GM10847 (cell line): ENCODE data around the gene ATP8A2.

Experiments
- POLR2A ChIP-seq: IDR thresholded peaks from 2 replicates; pipeline ENCODE4 v1.6.1; 2011; ENCODE audit not compliant: insufficient read length; ENCODE audit errors: extremely low read depth

Gene ATP8A2

DNA sequence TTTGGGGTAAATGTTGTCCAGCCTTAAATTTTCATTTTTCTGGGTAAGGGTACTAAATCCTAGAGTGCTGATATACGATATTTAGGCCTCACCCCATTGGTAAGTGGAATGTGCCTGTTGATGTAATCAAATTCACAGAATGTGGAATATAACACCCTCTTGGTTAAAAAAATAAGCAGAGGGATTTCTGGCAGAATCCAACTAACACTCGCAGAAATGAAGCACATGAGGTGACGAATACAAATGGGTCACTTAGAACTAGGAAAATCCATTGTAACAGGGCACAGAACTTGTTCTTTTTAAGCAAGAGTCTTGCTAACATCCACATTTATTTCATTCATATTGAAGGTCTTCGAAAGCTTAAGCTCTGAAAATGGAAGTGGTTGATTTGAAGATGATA lies 359.8 kb downstream of the ATP8A2 start:
- no peak for TF ChIP-seq POLR2A

DNA sequence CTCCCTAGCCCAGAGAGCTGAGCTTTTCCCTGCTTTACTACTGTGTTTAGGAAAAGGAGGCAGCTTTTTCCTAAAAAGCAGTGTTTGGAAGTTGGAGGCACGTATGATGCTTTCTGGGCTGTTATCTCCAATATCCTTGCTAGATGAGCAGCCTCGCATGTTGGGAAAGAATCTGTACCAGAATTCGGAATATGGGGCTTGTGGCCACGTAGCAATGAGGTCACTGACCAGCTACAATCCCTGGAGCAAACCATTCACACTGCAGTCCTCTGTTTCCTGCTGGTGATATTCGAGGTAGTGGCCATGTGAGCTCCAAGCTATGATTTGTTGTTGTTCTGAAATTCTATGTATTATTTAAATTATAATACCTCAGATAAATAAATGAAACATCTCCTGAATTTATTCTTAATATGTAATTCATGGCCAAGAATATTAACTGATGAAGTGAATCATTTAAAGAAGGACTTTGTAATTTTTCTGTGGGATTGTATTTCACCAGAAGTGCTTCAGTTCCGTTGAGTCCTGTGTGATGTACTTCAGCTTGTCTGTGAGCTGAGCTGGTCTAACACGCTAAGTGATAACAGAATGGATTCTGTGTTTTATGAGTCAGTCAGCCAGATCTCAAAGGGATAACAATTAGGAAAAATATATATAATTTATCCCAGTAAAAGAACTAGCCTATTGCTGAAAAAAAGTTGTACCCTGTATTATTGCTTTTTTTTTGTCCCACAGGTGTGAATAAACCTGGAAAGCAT lies 360.5 kb downstream of the ATP8A2 start:
- no peak for TF ChIP-seq POLR2A

DNA sequence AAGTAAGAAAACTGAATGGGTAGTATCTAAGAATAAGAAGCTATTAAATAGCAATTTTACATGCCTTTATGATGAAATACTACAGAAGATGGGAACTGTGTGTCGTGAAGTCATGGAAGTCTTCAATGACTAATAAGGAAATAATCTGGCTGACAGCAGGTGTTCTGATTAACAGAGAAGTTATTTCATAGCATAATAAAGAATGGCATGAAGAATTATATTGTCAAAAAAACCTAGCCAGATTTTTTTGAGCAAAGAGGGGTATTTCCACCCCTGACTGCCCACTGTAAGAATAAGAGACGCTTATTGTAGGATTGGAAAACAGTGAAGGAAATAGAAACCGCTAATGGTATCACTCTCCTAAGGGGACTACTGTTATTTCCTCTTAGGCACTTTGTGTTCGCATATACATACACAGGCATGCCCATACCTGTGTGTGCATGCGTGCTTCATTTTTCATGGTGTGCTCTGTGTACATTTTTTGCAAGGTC lies 361.3 kb downstream of the ATP8A2 start:
- TF ChIP-seq POLR2A: no peak

DNA sequence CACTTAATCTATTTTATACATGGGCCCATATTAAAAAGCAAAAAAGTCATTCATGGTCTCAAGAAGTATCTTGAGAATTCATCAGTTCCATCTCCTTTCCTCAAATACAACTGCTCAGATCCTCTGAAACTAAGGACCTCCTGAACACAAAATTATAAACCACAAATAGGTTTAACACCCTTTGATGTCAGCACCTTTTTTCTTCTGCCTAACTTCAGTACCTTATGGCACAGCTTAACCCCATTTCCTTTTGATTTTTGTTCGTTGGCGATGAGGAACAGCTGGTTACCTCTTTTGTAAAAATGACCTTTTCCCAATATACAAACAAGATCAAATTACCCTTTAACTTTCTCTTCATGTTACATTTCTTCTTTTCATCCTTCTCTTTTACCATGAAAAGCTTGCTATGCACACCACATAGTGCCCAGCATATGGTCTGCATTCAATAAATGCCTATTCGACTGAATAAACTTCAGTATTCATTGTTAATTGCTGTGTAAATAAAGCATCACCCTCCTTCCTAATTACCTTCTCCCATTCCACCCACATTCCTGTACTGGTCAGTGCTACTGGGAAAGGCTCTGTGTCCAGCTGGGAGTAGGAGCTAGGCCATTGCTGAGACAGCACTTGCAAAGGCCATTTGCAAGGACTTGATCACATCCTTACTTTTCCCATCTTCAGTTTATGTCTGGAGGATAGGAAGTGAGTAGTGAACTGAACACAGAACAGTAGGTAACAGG lies 362.1 kb downstream of the ATP8A2 start:
- no peak for TF ChIP-seq POLR2A

DNA sequence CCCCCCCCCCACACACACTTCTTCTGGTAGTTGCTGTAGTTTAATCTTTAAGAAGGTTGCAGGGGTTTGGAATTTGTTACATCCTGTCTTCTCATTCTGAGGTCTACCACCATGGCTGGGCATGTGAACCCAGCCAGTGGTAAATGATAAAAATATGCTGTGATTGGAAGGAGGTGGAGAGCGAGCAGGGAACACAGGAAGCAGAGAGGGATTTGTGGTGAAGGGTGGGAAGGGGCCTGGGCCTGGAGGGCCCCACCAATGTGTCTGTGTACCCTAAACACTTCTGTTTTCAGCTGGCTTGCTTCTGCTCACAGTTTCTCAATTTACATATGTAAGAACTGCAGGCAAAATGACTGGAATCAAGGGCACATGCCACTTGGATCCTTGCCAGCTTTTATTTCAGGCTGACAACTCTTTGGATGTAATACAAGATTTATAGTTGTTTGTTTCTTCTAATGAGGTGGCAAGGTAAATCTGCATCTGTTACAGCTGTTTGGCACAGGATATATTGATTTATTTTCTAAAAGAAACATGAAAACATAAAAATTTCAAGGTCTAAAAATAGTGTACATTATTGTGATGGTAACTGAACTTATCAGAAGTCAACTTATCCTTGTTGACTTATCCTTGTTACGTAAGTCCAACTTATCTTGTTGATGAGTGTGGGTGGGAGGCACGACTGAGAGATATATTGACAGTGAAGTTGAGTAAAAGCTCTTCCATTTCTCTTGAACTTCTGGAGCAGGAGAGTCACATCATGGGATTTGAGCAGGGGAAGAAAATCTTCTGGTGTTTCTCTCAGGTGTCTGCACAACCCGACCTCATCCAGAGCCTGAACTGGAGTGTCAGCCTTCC lies 366.8 kb downstream of the ATP8A2 start:
- no peak for TF ChIP-seq POLR2A

DNA sequence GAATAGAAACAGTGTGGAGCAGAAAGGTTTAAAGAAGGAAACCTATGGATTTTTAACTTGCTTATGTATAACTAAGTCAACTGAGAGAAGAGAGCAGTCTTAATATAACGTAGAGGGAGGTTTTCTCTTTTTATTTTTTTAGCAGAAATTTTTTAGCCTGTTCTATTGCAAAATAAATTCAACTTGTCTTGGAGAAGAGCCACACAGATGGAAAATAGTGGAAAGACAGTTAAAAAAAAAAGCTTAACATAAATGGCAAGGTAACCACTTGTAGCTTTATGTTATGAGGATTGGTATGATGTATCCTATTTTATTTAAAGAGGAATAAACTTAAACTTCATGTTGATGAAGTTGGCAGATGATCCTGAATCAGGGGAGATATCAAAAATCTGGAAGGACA lies 367.6 kb downstream of the ATP8A2 start:
- no peak for TF ChIP-seq POLR2A

DNA sequence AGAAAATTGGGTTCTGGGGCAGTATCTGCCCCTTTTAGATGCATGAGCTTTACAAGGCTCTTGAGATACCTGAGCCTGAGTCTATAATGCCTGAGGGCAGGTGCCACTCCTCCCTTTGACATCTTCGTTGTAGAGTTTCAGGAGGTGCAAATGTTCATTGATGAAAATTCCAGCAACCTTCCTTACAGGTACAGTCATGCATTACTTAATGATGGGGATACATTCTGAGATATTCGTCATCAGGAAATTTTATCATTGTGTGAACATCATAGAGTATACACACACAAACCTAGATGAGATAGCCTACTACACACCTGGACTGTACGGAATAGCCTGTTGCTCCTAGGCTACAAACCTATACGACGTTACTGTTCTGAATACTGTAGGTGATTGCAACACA lies 370.0 kb downstream of the ATP8A2 start:
- no peak for TF ChIP-seq POLR2A

DNA sequence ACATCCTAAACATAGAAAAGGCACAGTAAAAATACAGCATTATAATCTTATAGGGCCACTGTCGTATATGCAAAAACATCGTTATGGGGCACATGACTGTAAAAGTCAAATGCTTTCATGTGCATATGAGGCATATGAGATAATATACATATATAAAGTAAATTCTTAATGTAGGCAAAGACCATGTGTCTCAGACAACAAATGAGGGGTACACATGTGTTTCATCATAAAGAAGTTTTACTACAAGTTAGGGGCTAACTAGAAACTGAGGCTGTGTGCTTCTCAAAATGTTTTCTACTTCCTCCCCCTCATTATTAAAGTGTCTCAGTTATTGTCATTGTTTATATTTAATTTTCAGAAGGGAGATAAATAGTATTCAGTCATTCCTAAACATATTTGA lies 370.4 kb downstream of the ATP8A2 start:
- no peak for TF ChIP-seq POLR2A

DNA sequence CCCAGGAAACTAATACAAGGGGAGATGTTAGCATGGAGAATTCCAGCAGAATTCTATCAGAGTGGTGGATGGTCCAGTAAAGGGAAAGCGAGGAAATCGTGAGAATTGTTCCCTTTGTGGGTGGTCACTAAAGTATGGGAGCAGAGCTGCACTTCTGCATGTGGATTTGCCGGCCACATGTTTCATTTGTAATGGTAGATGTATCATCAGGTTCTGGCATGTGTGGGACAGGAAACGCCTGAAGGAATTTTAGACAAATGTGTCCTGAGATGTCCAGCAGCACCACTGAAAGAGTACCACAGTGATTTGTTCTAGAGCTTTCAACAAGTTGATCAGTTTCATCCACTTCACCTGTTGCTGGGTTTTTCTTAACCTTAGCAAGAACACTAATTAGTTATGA lies 371.6 kb downstream of the ATP8A2 start:
- no peak for TF ChIP-seq POLR2A

DNA sequence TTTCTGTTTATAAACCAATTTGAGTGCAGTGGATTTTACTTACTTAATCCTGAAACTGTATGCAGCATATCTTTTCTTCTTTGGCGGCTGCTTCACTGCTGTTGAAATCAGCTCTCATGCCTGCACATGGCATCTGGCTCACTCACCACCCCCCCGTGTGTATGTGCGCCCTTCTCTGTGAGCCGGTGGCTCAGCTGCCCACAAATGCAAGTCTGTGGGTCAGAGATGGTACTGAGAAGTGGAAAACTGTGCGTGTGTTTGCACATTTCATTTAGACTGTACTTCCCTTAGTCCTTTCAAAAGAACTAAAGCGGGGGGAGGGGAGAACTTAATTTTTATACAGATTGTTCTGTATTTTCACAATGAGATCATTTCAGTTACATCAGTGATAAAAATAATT lies 372.4 kb downstream of the ATP8A2 start:
- no peak for TF ChIP-seq POLR2A

DNA sequence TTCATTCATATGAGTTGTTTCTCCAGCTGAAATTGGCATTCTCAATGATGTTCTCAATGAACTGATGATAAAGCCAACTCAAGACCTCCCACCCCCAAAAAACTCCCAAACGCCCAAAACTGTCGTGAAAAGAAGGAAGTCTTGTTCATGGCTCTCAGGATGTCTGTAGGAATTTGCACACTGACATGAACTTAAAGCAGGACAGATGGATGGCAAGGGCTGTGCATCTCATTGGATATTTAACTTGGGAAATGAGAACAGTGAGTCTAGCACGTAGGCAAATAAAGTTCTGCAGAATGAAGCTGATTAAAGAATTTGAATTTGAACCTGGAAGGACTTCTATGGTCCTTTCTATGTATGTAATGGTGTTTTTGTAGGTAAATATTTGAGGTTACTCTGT lies 374.4 kb downstream of the ATP8A2 start:
- TF ChIP-seq POLR2A: no peak

DNA sequence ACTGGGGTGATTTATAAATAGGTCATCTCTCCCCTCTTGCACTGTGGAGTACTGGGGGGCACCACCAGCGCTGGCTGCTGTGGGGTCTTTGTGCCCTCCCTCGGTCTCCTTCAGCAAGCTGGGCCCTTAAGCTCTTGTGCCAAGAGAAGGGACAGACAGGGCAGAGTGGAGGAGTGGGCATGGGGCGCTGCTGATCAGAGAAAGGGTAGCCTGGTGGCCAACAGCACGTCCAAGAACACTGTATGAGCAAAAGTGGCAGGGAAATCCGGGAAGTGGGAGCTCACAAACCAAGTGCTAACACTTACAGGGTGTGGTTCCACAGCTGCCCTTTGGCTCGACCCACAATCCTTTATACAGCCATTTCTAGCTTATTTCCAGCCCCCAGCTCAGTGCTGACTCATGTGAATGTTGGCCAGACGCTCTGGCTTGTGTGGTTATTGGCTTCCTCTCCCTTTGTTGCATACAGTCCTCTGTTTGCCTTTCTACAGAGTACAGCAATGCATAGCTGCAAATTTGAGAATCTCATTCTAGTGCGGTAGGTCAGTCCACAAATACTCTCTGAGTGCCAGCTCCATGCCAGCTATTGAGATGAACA lies 381.3 kb downstream of the ATP8A2 start:
- TF ChIP-seq POLR2A: no peak

DNA sequence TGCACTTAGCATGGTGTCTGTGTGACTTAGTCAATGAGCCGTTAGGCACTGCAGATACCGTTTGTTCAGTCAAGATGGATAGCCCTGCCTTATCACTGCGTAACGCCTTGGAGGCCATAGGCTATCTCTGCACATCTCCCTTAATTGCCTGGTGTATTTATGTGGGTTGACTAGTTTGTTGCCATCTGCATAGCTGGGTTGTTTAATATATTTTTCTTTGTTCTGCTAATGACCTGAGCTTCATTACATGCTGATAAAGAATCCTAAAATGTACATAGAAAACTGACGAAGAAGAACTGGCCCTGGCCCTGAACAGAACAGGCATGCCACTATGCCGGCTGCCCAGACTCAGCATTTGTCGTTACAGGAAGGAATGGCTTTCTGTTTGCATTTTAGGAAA lies 382.2 kb downstream of the ATP8A2 start:
- no peak for TF ChIP-seq POLR2A

DNA sequence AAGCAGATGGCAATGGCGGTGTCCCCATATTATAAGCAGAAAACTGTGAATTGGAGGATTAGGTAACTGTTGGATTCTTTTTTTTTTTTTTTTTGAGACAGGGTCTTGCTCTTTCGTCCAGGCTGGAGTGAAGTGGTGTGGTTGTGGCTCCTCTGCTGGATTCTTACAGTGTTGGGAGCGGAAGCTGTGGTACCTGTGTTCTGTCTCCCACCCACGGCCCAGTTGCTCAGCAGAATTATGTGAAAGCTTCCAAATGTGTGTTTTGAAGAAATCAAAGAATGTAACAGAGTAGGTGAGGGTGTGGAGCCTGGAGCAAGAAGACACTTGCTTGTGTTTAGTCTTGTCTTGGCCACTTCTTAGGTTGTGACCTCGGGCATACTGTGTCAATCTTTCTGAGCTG lies 384.5 kb downstream of the ATP8A2 start:
- TF ChIP-seq POLR2A: no peak

DNA sequence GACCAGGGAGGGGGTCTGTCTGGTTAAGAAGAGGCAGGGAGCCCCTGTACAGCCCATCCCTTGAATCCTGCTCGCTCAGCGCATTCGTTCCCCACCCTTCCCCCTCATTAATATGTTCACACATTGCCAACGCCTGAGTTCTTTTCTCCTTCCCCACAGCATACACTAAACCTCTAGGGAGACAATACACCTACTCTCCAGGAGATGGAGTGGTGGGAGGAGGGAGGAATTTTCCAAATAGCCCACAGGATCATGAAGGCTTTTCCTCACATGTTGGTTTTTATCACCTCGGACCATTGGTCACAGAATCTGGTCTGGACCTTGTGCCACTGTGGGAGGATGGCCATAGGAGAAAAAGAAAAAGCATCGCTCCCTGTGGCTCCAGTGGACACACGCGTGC lies 385.1 kb downstream of the ATP8A2 start:
- TF ChIP-seq POLR2A: no peak

DNA sequence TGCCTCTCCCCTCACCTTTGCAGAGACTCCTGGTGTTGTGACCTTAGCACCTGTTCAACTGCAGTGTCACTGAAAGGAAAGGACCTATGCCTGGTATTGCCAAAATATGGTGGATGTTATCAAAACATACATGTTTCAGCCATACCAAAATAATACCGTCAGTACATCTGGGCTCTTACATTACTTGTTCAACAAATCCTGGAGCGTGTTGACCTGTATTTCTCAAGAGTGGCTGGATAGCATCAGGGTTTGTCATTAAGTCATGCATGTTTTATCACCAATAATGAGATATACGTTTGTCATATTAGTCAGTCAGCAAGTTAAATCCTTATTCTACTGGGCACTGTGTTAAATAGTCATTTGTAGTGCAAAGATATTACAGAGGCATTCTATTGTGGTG lies 389.3 kb downstream of the ATP8A2 start:
- no peak for TF ChIP-seq POLR2A

DNA sequence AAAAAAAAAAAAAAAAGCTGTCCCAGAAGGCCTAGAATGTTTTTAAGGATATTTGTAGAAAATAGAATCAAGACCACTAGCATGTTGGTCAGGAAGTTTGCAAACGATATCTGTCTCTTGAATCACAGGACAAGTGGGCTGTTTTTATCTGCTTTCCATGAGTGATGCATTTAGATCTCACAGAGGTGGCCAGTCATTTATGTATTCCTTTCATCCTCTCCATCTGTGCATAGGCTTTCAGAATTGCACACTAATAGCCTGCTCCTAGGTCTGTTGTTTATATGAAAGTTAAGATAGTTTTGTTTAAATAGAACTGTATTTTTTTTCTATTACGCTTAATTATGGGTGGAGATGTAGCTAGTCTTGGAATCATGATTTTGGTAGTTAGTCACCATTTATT lies 390.5 kb downstream of the ATP8A2 start:
- TF ChIP-seq POLR2A: no peak
